NCI-H1694 (cell line): ENCODE data around the gene CCDC152.

Experiments
- DNase-seq: peaks from one replicate; lab custom pipeline; 2025; lab: John Stamatoyannopoulos, UW

The CCDC152 gene

DNA sequence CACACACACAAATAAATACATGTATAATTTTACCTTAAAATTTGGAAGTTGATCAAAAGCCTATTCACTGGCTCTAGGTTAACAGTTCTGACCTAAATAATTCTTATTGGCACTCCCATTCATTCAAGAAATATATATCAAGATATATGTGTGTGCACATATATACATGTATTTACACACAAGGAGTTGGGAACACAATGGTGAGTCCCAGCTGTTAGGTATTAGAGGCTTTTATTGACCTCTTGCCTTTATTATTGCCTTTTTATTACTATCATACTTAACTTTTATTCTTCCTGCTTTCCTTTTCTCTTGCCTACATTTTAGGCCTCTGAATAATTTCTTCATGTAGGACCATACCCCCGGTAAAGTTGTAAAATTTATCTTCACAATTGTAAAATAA is 25.0 kb downstream of the CCDC152 start:
- DNase-seq: no peak

DNA sequence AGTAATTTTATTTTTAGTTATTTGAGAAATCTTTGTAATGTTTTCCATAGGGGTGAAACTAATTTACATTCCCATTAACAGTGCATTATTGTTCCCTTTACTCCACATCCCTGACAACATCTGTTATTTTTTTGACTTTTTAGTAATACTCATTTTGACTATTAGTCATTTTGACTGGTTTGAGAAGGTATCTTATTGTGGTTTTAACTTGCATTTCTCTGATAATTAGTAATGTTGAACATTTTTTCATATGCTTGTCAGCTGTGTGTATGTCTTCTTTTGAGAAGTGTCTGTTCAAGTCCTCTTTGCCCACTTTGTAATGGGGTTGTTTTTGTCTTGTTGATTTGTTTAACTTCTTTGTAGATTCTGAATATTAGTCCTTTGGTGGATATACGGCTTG is 27.5 kb downstream of the CCDC152 start:
- no peak for DNase-seq

GRCh38 chr5:42785756-42786155 is 29.1 kb downstream of the CCDC152 start:
- no peak for DNase-seq

- DNase-seq: no peak
Measured at GRCh38 chr5:42787073-42787472, 30.5 kb downstream of the CCDC152 start.

DNA sequence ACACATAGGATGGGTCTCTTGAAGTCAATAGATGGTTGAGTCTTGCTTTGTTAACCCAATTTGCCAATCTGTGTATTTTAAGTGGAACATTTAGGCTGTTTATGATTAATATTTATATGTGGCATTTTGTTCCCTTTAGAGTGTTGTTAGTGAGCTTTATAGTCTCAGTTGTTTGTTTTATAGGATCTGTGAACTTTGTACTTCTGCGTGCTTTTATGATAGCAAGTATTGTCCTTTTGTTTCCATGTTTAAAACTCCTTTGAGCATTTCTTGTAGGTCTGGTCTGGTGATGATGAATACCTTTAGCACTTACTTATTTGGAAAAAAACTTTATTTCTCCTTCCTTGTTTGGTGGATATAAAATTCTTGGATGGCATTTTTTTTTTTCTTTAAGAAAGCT is 31.2 kb downstream of the CCDC152 start:
- DNase-seq: no peak

DNA sequence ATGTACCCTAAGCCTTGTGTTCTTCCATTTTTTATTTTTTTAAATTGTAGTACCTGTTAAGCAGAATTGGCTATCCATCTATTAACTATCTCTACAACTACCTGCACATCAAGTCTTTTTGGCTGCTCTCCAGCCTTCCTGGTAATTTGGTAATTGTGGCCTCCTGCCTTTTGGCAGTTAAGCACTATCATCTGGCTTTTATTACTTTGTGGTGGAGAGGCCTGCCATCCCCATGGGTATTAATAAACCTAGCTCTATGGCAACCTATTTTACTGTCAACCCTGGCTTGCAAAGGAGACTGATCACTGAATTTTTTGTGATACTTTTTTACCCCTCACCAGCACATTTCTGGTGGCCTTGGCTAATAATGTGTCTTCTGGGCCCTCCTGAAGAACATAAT is 34.5 kb downstream of the CCDC152 start:
- DNase-seq: no peak

DNA sequence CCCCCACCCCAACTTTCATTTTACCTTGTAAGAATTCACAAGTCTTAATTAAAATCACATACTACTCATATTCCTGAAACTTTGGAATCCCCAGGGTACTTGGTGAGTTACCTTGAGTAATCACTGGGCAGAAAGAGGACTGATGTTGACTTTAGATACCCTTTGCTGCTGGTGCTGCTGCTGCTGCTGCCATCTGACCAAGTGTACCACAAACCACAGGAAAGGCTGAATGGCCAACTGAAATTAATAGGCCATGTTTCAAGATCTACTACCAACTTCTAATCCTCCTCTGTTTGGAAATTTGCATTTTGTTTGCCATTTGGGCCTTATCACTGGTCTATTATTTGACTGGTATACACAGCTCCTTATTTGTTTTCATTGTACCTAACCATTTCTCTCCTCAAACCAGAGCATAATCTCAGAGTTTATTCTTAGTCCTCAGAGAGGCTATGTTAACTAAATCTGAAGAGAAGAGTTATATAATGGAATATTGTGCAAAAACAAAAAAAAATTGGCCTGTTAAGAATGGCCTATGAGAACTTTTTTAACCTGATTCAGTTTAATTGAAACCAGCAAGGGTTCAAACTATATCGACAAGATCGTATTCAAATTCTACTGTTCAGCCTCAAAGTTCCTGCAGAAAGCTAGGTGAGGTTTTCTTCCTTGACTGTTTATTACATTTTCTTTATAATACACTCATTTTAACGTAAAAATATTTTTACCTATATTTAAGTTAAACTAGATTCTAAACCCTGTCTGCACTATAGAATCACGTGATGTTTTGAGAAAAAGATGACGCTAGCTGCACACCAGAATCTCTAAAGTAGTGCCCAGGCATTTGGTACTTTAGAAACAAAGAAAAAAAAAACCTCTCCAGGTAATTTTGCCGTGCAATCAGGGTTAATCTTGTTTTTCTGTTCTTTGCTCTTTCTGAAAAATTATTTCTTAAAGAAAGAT is 41.9 kb downstream of the CCDC152 start:
- DNase-seq: no peak

DNA sequence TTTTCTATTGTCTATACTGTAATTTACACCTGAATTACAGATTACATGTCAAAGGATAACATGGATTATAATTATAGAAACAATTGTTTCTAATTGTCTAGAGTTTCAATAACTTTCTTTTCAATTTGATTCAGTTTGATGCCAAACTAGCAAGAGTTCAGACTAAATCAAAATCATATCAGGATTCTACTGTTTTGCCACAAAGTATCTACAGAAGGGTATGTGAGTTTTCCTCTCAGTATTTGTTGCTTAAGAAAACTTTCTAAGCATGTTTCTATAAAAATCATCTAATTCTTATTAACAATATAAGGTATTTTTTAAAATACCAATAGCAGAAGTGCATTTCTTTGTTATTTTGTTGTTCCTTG is 42.6 kb downstream of the CCDC152 start:
- DNase-seq: no peak

DNA sequence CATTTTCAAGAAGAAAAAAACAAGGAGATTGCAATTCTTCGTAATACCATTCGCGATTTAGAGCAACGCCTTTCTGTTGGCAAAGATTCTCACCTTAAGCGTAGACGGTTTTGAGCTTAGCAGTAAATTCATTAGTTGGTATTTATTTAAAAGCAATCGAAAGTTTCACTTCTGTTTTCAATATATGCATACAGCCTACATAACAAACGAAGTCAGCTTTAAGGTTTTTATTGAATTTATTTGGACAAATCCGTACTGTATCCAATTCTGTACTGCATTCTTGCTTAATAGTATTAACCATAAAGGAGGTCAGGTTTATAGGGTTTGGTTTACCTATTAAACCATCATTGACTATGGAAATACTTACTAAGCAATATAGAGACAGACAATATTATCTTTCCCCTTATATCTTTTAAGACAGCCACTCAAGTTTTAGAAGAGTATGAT is 43.1 kb downstream of the CCDC152 start:
- no peak for DNase-seq

- no peak for DNase-seq
Measured at GRCh38 chr5:42800748-42801330, 44.2 kb downstream of the CCDC152 start.

DNA sequence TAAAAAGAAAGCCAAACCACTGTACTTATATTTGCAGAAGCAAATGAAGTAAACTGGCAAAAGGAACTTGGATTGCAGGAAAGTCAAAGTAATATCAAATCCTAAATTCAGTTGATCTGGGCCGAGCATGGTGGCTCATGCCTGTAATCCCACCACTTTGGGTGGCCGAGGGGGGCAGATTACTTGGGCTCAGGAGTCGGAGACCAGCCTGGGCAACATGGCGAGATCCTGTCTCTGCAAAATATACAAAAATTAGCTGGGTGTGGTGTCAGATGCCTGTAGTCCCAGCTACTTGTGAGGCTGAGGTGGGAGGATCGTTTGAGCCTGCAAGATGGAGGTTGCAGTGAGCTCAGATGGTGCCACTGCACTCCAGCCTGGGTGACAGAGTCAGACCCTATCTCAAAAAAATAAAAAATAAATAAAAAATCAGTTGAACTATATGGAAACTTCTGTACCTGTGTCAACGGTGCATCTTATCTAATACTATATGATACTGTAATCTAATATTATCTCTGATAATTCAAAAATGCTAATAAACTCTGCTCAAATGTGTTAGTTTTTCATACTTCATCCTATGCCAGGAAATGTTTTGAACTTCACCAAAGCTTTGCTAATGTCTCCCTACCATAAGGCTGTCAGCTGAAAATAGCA is 45.0 kb downstream of the CCDC152 start:
- no peak for DNase-seq

DNA sequence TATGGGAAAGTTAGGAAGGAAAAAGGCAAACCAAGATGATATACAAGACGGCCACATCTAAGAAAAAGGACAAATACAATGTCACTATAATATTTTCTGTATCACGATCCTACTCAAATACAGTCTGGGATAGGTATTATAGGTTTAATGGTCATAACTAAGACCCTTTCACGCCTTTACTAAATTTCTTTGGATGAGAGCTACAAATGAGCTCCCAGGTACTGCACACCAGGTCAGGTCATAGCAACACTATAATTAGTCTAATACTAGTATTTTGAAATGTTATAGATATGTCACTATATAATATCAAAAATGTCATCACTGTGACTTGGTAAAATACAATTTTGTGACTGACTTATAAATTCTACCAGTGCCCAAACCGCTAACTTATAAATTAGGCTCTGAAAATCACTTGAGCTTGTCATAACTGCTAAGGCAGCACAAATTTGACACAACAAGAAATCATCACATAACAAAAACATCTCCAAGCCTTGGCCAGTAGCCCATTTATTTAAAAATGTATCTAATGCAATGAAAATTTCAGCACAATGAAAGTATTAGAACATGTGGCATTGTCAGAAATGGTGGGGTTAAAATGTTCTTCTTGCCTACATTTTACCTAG is 48.2 kb downstream of the CCDC152 start:
- no peak for DNase-seq

- DNase-seq: no peak
Measured at GRCh38 chr5:42806004-42806700, 49.5 kb downstream of the CCDC152 start.

DNA sequence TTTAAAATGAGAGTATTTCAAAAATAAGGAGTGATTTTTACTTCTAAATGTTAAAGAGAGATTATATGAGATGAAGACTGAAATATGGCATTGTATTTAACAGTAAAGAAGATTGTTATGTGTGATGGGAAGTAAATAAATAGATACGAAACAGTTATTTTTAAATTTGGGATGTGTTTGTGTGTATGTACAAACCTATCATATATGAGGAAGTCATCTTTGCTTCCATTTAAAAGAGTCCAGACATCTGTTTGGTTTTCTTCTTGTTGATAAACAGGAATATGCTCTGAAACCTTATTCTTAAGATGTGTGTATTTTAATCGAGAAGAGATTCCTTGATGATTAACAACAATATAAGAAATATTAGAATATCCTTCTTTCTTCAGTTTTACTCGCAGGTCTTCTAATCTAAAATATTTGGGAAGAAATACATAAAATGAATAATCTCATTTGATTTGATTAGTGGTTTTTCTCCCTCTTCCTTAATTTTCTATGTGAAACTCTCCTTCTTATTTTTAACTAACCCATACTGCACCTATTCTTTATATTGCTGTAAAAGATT is 50.2 kb downstream of the CCDC152 start:
- DNase-seq: no peak

DNA sequence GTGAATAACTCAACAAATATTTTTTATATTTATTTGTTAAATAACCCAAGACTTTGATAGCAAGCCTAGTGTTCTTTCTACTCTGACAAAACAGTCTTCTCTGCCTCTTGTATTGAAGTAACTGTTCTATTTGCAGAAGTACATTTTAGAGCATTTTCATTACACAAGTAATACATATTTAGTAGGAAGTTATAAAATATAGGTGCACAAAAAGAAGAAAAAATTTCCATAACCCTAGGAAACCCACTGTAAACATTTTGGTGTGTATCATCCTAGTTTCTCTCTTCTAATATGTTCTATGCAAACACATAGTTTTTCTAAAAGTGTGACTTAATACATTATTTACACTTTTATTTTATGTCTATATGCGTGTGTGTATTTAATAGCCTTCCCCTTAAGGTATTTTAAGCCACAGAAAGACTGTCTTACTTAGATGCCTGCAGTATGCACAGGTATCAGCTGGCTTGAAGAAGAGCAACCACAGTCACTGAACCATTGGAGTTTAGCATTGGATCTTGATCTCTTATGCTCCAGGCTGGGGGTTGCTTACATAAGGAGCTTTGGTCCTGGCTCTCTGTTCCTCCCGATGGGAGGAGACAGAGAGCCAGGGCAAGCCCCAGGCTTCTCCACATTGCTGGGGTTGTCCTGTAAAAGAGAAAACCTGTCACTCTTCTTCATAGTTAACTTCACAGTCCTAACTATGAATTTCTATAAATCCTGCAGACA is 51.3 kb downstream of the CCDC152 start:
- DNase-seq: no peak

- DNase-seq: no peak
Measured at GRCh38 chr5:42808888-42809611, 52.4 kb downstream of the CCDC152 start.

- DNase-seq: no peak
Measured at GRCh38 chr5:42810834-42811590, 54.4 kb downstream of the CCDC152 start.

DNA sequence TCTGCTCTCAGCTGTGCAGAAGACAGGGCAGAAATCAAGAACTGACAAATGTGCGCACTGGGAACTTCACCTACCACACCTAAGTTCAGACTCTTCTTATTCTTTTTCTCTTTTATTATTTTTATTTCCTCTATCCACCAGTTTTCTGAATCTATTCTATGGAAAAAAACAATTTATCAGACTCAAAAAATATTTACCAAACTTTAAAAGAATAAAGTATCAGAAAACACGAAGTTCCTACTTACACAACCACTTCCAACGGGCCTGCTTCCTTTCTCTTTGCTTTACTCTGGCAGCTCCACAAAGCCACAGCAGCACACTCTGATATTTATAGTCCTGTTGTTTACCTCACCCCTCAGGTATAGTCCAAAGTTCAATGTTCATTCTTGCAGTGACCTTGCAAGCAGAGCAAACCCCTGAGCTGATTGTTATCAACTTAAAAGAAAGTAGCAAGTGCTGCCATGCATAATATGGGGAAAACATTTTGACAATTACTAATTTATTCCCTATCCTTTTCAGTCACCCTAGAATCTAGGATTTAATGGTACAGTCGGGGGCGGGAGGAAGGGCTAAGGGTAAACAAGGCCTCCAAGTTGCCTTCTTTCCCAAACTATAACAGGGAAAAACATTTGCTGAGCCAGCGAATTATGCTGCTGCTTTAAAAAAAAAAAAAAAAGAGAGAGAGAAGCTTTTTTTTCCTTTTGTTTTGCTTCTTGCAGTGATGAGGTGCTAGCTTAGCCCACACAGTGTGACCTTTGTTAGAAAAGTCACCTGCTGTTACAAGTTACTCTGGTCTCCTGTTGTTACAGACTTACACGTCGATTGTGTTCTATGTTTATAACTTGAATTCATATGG is 55.2 kb downstream of the CCDC152 start, which contains the start of gene SELENOP:
TSS of gene SELENOP (minus strand) at position 302 of the 856 bp plus-strand sequence. CDS start 3,539 bp downstream, outside the sequence.
- DNase-seq: no peak
